HG03575 (cell line): ENCODE measurements around the gene TPRG1L.

Experiments
- ATAC-seq: cut with Tn5 transposase; IDR thresholded peaks from one replicate; pipeline ENCODE4 v1.9.1; 2021; ENCODE audit not compliant: unreplicated experiment, insufficient number of reproducible peaks, low FRiP score; ENCODE audit errors: extremely low read depth

TPRG1L gene

DNA sequence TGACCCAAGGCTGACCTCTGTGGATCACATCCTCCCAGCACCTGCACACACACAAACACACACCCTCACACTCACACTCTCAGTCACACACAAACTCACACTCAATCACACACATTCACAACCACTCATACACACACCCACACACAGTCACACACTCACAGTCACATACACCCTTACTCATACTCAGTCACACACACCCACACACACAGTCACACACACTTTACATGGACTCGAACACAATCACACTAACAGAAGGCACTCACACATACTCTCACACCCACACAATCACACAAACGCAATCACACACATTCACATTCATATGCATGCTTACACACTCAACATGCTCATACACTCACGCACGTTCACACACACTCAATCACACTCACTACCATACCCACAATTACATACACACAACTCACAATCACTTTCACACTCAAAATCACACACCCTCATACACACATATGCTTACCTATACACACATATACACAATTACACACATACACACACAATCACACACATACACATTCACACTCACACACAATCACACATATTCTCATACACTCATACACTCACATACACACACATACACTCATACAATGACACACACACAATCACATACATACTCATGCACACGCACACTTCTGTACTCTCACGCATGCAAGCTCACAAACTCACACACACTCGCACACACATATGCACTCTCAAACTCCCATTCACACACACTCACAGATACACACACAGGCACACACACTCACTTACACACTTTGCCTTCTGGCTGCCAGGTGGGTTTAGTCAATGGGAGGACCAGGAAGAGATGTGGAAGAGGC lies 19.6 kb upstream of the TPRG1L start:
- ATAC-seq = no peak

GRCh38 chr1:3606779-3607702 lies 17.8 kb upstream of the TPRG1L start:
- no peak for ATAC-seq

DNA sequence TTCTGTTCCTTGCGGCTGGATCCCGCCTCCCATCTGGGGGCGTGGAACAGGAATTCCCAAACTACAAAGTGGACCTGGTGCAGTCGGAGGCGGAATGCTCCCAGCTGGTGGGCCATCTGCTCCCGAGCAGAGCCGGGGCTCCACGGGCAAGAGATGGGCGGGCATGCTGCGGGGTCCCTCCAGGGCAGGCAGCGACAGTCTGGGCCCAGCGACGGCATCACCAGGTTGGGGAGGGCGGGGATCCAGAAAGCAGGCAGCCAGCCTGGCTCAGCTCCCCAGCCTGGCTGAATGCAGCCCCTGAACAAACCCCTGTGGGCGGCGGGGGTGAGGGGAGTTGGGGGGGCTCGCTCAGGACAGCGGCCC lies 17.1 kb upstream of the TPRG1L start:
- no peak for ATAC-seq

DNA sequence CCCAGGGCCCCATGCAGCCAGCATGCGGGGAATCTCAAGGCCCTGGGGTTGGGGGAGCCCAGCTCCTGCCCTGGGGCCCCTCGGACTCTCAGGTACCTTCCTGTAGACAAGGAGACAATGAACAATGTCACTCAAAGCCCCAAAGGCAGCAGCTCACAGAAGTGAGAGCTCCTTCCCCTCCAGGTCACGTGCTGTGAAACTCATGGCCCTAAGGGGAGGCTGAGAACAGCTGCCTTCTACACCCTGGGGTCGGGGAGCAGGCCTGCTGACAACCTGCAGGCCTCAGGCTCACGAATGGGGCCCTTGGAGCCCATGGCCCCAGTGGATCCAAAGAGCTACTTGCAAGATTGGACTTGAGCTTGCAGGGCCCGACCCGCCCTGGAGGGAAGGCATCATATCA lies 16.7 kb upstream of the TPRG1L start:
- no peak for ATAC-seq

- ATAC-seq = no peak
These were observed 15.6 kb upstream of the TPRG1L start for GRCh38 chr1:3609016-3609768.

DNA sequence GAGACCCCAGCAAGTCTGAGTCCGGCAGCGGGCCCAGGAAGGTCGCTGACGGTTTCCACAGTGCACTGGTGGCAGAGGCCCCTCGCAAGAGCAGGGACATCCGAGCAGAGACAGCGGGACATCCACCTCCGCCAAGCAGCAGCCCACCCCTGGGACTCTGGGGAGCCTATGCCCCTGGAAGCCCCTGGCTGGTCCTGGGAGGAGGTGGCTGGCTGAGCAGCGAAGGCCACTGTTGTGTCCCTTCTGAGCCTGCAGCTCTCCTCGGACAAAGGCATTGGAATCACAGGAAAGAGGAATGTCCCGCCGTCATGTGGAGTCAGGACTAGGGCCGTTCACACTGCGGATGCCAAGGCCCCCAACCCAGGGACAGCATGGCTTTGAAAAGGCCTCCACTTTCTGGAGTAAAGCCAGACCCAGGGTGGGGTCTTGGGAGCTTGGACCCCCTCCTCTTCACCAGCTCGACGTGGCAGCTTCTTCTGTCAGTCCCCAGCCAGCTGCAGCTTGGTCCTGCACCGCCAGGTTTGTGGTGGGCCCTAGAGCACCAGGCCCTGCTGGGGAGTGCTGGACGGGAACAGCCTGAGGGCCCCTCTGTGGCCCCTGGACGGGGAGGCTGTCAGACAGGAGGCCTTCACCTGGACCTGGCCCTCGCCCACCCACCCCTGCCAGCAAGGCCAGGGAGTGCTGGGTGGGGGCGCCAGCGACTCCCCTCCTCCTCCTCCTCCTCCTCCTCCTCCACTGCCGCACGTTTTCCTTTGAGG lies 14.9 kb upstream of the TPRG1L start:
- no peak for ATAC-seq

GRCh38 chr1:3610527-3611169 lies 14.2 kb upstream of the TPRG1L start:
- ATAC-seq = no peak

DNA sequence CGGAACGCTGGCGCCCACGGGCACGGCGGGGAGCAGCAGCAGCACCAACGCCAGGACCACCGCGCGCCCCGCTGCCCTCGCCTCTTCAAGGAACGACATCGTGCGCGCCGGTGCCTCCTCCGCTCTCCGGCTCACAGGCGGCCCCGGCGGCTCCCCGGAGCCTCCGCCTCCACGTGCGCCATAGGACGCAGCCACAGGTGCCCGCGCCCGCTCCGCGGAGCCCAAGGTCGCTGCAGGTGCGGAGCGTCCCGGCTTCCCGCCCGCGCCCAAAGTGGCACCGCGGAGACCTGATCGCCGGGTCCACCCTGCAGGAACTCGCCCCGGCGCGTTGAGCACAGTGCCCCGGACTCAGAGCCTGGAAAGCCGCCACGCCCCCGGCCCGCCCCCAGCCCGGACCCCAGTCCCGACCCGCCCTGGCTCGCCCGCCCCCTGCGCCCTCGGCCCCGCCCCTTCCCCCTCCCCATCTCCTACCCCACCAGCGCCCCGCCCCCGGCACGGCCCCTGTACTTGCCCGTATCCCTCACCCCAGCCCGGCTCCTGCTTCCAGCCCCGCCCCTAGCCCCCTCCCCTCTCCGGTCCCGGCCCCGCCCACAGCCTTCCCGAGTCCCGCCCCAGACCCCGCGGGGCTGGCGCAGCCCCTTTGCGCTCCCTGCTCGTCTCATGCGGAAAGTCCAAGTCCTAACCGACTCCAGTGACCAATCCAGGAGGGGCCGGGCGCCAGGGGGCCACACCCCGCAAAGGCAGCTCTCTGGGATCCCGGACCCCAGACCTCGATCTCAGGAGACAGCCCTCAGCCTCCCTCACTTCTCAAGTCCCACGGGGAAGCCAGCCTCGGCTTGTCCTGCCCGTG lies 13.4 kb upstream of the TPRG1L start, which contains the start of gene MEGF6:
MEGF6 (minus strand) TSS at position 339 of the 850 bp plus-strand sequence; CDS start at position 99, 240 bp downstream.
- ATAC-seq = no peak

- no peak for ATAC-seq
These were observed 12.7 kb upstream of the TPRG1L start for GRCh38 chr1:3612123-3612522.

GRCh38 chr1:3614755-3615742 lies 9.8 kb upstream of the TPRG1L start:
- no peak for ATAC-seq

DNA sequence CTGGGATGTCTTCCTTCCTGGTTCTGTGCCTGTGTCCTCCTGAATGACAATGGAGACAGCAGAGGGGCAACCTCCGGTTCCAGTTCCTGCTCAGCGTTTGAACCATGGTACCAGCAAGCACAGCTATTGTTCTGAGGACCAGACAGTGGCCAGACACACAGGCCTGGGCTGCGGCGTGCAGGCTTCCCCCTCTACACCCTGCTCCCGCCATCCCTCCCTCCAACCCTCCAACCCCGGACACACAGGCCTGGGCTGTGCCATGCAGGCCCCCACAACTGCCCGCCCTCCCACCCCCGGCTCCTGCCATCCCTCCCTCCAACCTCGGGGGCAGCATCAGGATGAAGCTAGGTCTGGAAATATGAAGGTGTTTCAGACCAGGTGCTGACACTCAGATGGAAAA lies 8.0 kb upstream of the TPRG1L start:
- no peak for ATAC-seq

DNA sequence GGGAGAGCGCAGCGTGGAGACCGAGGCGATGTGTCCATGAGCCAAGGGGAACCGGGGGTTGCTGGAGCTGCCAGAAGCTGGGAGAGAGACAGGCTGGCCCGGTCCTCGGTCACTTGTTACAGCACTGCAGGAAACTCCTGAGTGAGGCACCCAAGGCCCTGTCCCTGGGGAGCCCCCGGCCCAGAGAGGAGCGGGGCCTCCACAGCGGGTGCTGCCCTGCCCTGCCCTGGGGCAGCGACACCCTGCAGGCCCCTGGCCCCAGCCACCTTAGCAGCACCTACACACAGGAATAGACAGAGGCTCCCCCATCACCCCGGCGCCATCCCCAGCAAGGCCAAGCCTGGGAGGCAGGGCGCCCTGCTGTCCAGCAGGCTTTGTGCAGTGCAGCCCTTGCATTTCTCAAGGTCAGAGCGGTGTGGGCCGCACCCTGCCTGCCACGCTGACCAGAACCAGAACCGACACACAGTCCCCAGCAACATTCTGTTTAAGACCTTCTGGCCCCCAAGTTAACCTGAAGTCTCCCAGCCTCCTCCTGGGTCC lies 6.9 kb upstream of the TPRG1L start:
- no peak for ATAC-seq

GRCh38 chr1:3618531-3618880 lies 6.3 kb upstream of the TPRG1L start:
- no peak for ATAC-seq

- ATAC-seq = no peak
These were observed 5.7 kb upstream of the TPRG1L start for GRCh38 chr1:3618881-3619671.

DNA sequence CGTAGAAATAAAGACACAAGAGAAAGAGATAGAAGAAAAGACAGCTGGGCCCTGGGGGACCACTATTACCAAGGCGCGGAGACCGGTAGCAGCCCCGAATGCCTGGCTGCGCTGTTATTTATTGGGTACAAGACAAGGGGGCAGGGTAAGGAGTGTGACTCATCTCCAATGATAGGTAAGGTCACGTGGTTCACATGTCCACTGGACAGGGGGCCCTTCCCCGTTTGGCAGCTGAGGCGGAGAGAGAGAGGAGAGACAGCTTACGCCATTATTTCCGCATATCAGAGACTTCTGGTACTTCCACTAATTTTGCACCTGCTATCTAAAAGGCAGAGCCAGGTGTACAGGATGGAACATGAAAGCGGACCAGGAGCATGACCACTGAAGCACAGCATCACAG lies 4.1 kb upstream of the TPRG1L start:
- no peak for ATAC-seq
